GM21576 (cell line): Measurements from ENCODE around the gene MTFMT.
"Not testable (repeated sequence)": the region's sequence is repeated elsewhere in the genome, so short reads cannot be mapped to it uniquely, and the experiment has no call there.

Source experiments
- ATAC-seq: cut with Tn5 transposase; IDR thresholded peaks from one replicate; pipeline ENCODE4 v1.9.1; 2021; ENCODE audit warnings: mild to moderate bottlenecking, moderate library complexity; ENCODE audit not compliant: unreplicated experiment

The MTFMT gene

DNA sequence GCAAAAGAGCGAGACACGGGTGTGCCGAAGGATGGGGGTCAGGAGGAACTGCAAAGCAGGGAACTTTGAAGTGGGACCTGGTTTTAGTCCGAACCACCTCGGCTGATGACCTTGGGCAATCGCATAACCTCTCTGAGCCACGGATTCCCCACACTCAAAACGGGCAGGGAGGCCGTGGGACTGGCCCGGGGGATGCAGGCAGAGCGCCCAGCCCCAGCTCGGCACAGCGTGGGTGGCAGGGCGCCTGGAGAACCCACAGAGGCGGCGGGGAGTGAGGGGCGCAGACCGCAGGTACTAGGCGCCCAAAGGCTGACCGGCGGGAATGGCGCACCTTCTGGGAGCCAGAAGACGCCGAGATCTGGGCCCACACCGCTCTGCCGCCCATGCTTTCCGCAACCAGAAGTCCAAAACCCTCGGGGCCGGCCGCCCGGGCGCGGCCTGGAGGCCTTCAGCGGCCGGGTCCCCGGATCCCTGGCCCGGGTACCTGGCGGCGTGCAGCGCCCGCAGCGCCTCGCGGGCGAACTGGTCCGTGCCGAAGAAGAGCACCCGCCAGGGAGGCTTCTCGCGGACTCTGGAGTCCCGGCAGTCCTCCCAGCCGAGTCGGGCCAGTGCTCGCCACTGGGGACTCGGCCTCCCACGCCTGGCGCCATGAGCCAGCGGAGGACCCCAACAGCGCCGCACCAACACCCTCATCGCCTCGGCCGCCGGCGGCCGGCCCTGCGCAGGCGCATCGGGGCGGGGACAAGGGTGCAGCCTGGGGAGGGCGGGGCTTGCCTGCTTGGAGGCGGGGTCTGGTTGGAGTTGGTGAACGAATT lies at the start of gene MTFMT:
MTFMT (minus strand) TSS at position 719 of the 815 bp plus-strand sequence; CDS start at position 693, 26 bp downstream.
- ATAC-seq, result peak; percentile 47

DNA sequence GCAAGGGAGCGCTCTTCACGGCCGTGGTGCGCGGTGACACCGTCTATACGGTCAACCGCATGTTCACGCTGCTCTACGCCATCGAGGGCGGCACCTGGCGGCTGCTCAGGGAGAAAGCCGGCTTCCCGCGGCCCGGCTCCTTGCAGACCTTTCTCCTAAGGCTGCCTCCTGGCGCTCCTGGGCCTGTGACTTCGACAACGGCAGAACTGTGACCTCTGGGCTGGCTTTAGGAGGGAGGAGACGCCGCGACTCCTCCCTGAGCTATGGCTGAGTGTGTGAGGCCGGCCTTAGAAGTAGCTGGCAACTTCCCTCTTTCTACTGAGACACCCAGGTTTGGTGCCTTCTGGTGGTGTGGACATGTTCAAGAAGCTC lies 48.5 kb upstream of the MTFMT start:
- no peak for ATAC-seq

DNA sequence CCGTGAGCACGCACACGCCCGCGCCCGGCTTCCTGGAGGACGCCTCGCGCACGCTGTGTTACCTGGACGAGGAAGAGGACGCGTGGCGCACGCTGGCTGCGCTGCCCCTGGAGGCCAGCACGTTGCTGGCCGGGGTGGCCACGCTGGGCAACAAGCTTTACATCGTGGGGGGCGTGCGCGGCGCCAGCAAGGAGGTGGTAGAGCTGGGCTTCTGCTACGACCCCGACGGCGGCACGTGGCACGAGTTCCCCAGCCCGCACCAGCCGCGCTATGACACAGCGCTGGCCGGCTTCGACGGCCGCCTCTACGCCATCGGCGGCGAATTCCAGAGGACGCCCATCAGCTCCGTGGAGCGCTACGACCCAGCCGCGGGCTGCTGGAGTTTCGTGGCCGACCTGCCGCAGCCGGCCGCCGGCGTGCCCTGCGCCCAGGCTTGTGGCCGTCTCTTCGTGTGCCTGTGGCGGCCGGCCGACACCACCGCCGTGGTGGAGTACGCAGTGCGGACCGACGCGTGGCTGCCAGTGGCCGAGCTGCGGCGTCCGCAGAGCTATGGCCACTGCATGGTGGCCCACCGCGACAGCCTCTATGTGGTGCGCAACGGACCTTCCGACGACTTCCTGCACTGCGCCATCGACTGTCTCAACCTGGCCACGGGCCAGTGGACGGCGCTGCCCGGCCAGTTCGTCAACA lies 48.0 kb upstream of the MTFMT start:
- no peak for ATAC-seq

DNA sequence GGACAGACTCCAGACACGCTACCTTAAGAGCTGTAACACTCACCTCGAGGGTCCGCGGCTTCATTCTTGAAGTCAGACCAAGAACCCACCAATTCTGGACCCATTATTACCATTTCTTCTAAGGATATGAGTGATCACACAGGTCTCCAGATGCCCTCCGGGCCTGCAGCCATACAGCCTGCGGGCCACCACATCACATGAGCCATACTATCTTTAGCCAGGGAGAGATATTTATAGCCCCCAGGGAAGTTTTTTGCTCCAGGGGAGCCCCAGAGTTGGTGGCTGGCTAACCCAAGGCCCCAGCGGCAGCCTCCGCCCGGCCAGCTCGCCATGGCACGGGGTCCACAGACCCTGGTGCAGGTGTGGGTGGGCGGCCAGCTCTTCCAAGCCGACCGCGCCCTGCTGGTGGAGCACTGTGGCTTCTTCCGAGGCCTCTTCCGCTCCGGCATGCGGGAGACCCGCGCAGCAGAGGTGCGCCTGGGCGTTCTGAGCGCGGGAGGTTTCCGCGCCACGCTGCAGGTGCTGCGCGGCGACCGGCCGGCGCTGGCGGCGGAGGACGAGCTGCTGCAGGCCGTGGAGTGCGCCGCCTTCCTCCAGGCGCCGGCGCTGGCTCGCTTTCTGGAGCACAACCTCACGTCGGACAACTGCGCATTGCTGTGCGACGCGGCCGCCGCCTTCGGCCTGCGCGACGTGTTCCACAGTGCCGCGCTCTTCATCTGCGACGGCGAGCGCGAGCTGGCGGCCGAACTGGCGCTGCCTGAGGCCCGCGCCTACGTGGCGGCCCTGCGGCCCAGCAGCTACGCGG lies 47.2 kb upstream of the MTFMT start, which contains the start of gene KBTBD13:
KBTBD13 (plus strand) TSS at position 261 of the 805 bp plus-strand sequence; CDS start at position 331, 70 bp downstream.
- no peak for ATAC-seq

DNA sequence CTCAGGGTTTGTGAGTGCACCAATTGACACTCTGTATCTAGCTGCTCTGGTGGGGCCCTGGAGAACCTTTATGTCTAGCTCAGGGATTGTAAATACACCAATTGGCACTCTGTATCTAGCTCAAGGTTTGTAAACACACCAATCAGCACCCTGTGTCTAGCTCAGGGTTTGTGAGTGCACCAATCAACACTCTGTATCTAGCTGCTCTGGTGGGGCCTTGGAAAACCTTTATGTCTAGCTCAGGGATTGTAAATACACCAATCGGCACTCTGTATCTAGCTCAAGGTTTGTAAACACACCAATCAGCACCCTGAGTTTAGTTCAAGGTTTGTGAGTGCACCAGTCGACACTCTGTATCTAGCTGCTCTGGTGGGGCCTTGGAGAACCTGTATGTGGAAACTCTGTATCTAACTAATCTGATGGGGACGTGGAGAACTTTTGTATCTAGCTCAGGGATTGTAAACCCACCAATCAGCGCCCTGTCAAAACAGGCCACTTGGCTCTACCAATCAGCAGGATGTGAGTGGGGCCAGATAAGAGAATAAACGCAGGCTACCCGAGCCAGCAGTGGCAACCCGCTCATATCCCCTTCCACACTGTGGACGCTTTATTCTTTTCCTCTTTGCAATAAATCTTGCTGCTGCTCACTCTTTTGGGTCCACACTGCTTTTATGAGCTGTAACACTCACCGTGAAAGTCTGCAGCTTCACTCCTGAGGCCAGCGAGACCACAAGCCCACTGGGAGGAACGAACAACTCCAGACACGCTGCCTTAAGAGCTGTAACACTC lies 46.4 kb upstream of the MTFMT start:
- not testable (repeated sequence) for ATAC-seq

DNA sequence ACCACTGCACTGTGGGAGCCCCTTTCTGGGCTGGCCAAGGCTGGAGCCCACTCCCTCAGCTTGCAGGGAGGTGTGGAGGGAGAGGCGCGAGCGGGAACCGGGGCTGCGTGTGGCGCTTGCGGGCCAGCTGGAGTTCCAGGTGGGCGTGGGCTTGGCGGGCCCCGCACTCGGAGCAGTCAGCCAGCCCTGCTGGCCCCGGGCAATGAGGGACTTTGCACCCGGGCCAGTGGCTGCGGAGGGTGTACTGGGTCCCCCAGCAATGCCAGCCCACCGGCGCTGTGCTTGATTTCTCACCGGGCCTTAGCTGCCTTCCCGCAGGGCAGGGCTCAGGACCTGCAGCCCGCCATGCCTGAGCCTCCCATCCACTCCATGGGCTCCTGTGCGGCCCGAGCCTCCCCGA lies 45.5 kb upstream of the MTFMT start:
- not testable (repeated sequence) for ATAC-seq

DNA sequence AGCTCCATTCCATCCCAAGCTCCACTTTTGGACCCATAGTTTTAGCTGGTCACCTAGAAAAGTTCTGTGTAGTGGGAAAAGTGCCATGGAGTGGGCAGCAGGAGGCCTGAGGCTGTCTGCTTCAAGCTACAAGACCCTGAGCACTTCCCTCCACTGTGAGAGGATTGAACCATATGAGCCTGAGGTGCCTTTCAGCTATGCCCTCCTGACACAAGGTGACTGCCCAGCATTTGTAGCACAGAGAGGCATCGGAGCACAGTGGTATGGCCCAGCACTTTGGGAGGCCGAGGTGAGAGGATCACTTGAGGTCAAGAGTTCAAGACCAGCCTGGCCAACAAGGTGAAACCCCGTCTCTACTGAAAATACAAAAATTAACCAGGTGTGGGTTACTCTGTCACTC lies 43.2 kb upstream of the MTFMT start:
- ATAC-seq, result no peak

DNA sequence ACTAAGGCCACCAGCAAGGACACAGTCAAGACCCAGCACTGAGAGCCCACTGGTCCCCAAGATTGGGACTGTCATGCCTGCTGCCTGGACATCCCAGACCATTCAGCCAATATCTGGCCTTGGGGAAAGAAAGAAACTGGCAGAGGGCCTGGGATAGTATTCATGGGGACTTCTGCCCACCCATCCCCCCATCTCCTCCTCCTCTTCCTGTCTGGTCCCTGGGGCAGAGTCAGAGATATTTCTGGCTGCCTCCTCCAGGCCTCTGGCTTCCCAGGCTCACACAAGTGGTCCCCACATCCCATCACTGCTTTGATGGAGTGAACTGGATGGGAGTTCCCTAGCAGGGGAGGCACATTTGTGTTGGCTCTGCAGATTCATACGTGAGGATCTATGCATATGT lies 42.6 kb upstream of the MTFMT start:
- no peak for ATAC-seq

DNA sequence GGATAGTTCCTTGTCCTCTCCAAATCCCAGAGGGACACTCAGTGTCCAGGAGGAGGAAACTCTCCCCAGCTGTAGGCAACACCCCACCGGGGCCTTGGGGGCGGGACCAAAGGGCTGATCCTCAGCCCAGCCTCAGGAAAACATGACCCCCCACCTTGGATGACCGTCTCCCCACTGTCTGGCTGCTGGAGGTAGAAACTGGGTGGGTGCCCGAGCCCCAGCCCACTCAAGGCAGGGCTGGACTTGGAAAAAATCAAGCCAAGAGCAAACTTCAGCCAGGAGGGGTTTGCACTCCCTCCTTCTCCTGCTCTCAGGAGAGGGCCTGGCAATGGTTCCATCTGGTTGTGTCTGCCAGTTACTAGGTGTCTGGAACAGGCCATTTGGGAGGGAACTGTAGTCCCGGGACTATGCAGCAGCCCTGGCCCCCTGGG lies 42.0 kb upstream of the MTFMT start:
- no peak for ATAC-seq

DNA sequence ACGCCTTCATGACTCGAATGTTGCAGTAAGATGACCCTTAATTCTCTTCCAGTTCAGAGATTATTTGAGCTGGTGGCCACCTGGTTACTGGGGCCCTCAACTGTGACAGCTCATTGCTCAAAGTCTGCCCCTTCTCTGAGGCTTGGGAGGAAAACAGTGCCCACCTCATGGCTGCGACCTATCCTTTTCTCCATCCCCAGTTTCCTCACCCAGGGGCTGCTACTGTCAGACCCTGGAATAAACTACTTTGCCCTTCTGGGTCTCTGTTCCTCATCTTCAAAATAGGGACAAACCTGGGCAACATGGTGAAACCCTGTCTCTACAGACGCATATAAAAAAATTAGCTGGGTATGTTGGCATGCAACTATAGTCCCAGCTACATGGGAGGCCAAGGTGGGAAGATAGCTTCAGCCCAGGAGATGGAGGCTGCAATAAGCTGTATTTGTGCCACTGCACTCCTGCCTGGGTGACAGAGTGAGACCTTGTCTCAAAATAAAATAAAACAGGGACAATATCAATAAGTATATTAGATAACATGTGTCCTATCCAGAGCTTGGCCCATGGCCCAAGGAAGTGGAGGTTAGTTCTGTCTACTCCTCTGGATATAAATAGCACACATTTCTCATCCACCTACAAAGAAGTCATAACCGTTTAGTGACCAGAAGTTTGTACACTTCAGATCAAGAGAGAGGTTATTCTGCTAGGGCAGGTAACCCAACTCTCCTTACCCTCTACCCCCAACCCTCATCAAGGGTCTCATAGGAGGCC lies 40.5 kb upstream of the MTFMT start:
- ATAC-seq, result no peak

DNA sequence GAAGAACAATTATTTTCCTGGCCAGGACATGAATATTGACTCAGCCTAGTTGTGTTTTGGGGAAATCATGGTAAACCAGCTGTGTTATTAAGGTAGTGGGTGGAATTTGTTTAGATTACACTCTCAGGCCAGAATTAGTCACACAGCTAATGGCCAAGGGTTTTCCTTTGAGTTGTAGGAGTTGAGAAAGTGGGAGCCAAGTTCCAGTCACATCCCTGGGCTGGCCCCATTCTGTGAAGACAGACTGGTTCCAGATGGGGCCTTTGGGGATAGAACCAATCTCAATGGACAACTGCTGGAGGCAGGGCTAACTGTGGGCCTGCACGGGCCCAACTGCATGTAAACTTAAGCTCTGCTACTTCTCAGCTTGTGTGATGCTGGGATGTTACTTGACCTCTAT lies 39.7 kb upstream of the MTFMT start:
- no peak for ATAC-seq

DNA sequence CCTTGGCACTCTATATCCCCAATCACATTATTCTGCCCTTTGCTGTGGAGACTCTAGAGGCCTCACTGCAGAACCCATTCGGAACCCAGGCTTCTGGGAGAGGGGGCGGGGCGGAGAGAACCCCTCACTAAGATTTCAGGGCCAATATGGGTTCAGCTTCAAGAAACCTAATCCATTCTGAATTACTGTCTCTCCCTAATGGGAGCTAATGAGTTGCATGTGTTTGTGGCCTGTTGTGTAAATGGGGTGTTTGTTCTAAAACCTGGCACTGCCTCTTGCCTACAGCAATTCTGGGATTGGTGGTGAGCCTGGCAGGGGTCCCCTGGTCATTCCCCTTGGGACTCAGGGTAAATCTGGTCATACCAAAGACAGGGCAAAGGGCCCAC lies 39.0 kb upstream of the MTFMT start:
- ATAC-seq, result no peak

DNA sequence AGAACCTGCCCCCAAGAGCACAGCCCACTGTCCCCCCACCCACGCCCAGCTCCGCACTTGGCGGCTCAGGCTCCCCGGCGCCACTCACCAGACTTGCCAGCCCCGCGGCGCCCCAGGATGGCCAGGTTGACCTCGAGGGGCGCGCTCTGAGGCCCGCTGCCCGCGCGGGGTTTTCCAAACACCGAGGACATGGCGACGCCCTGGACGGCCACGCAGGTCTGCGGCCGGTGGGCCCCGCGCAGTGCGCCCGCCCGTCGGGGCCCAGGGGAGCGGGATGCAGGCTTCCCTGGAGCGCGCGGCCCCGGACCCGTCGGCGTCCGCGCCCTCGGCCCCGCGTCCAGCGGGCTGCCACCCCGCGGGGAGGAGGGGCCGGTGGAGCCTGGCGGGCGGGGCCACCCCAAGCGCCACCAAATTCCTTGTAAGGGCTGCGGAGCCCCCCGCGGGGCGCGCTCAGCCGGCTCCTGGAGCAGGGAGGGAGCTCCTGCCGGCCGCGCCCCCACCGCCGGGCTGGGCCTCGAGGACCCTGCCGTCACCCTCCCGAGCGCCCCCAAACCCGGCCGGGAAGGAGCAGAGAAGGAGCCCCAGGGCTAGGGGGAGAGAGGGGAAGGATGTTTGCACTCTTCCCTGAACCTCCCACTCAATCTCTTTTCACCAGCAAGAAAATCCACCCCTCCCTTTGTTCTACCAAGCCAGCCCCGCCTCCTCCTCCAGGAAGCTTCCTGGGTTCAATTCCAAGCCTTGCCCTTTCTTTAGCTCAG lies 38.4 kb upstream of the MTFMT start, which contains the start of gene RASL12:
RASL12 (minus strand) TSS at position 347 of the 758 bp plus-strand sequence; CDS start at position 191, 156 bp downstream.
- no peak for ATAC-seq

DNA sequence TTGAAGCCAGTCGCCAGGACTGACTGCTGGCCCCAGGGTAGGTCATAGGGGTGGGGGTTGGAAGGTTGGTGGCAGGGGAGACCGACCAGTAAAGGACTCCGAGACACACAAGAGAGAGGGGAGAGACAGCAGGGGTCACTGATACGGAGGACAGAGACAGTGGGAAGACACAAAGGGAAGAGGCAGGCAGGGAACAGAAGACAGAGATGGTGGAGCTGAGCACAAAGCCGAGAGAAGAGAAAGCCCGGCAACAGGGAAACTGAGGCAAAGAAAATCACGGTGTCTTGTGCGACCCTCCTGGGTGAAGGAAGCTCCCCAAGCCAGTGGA lies 37.8 kb upstream of the MTFMT start:
- no peak for ATAC-seq

DNA sequence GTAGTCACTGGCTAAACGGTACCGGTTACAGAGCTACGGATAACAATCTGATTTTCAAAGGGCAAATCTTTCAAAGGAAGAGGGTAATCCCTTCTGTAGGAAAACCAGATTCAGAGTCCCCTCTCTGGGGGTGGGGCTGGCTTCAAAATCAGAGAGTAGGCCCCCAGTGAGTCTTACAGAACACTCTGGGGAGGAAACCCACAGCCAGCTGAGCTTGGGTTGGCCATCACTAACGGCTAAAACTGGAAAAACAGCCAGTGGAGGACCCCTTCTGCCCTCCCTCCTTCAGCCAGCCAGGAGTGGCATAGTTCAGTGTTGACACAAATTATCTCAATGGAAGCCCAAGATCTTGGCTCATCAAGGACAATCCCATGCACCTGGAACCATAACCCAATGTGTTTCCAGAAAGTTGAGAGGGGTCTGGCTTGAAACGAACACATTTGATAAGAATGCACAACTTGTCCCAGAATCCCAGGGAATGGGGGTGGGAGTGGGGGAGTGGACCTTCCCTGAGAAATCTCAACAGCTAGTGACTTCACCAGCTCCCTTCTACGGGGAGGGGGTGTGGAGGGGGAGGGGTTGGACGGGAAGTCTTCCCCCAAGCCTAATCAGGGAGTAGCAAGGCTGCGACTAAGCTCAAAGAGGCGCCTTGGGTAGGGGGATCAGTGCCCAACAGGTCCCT lies 37.3 kb upstream of the MTFMT start:
- no peak for ATAC-seq

DNA sequence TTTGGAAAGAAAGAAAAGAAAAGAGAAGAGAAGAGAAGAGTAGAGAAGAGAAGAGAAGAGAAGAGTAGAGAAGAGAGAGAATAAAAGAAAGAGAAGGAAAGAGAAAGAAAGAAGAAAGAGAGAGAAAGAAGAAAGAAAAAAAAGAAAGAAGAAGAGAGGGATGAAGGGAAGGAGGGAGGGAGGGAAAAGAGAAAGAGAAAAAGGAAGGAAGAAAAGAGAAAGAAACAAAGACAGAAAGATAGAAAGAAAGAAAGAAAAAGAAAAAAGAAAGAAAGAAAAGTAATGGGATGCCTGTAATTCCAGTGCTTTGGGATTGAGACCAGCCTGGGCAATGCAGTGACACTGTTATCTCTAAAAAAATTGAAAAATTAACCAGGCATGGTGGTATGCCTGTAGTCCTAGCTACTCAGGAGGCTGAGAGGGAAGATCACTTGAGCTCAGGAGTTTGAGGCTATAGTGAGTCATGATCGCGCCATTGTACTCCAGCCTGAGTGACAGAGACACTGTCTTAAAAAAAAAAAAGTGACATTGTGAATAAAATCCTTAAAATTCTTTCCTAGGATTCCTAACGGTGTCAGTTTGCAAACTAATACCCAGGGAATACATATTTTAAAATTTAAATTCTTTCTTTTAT lies 36.7 kb upstream of the MTFMT start:
- ATAC-seq, result no peak

DNA sequence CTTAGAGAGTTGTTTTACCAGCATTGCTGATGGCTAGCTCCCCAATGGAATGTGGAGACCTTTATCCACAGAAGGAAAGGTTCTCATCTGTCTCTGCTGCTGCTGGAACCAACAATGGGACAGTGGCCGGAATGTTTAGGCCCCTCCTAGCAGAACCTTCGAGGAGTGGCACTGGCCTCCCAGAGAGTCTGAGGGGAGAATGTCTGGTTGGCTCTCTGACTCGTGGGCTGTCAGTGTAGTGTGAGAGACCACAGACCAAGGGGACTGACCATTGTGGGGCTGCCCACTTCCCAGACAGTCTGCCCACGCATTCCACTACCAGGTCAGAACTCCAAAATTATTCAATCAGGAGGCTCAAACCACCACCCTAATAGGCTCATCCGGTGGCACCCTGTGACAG lies 33.3 kb upstream of the MTFMT start:
- no peak for ATAC-seq

DNA sequence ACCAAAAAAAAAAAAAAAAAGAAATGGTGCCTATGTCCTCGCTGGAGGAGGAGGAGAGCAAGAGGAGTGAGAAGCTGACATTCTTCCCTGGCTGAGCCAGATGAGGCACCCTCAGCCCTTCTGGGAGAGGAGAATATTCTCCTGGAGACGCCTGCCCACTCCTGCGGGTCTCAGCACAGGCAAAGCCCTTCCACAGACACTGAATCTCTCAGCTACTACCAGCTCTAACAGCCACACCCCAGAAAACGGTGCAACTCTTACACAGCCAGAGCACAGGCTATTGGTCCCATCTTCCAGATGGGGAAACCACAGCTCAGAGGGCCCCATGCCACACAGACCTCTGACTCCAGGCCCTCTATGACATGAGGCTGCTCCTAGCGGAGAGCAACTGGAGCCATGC lies 32.6 kb upstream of the MTFMT start:
- ATAC-seq, result no peak
